ENCODE data around the gene SPRY2. TPM values are rescaled to one million over a fixed set of nuclear protein-coding genes. Genes with fewer than 3 reads are reported as not detected.

The SPRY2 gene
- total RNA-seq, 4 donors from 2014 or later, result 17.9 to 37.0 (median 24.5) TPM

DNA sequence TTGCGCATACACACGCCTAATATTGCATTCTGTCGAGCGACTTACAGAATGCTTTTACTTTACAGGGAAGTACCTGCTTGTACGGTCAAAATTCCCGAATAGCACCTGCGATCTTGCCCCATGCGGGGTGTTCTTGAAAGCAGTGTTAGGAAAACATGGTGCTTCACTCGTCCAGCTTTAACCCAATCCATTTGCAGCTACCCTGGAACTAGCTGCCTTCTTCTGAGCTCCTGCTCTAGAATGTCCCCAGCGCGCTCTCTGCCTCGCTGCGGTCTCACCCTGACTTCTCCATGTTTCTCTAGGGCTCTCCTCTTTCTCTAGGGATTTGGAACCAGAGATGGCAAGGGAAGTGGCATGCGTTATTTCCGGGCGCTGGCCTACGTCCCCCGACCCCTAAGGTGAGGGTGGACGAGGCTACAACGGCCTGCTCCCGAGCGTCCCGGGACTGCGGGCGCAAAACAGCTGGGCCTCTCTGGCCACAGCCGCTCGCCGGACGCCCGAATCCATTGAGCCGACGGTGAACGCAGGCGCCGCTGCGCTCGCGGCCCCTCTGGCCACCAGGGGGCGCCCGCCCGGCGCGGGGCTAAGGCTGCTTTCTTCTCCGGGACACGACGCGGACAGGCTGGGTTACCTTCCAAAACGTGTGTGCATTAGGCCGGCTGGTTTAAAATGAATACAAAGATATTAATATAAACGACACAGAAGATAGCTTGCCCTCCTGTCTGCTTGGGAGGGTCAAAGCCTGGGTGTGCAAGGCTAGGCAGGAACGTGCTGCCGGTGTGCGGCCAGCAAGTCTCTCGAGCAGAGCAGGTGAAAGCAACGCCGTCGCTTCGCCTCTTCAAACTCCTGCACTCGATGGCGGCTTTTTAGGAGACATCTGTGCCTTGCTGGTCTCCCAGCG lies 1.8 kb upstream of the SPRY2 start:
- Histone ChIP-seq H3K27ac (peak overlapping the region; percentile 79 to 95 (median 86)), H3K9me3 (no peaks in the 10 kb centered on the region), H3K4me3 (replicated peaks in 1 of 3) (peak overlapping the region; percentile 29 to 63 (median 58)), H3K36me3 (no peaks in the 10 kb centered on the region), H3K27me3 (no peaks in the 10 kb centered on the region), H3K4me1 (peaks cover 3 to 5% of the 10 kb centered on the region in 2 donors)
- TF ChIP-seq, protein P1, sequence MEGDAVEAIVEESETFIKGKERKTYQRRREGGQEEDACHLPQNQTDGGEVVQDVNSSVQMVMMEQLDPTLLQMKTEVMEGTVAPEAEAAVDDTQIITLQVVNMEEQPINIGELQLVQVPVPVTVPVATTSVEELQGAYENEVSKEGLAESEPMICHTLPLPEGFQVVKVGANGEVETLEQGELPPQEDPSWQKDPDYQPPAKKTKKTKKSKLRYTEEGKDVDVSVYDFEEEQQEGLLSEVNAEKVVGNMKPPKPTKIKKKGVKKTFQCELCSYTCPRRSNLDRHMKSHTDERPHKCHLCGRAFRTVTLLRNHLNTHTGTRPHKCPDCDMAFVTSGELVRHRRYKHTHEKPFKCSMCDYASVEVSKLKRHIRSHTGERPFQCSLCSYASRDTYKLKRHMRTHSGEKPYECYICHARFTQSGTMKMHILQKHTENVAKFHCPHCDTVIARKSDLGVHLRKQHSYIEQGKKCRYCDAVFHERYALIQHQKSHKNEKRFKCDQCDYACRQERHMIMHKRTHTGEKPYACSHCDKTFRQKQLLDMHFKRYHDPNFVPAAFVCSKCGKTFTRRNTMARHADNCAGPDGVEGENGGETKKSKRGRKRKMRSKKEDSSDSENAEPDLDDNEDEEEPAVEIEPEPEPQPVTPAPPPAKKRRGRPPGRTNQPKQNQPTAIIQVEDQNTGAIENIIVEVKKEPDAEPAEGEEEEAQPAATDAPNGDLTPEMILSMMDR (IDR thresholded peaks at IDR 0.05), result peak; percentile 67 to 99 (median 94)
- peak in 1 of 2 donors; percentile 62 for TF ChIP-seq POLR2A (IDR thresholded peaks at IDR 0.05)
- intact Hi-C loops (cut with DNase I), result loop anchor here (10.0 kb wide), 1 partner anchor 668 kb away; no protein-coding TSS in a partner anchor
- WGBS, 2 donors, result 7 to 12% methylated on average over 28 to 37 of the region's 61 CpGs
- peak; percentile 80 to 85 for DNase-seq

DNA sequence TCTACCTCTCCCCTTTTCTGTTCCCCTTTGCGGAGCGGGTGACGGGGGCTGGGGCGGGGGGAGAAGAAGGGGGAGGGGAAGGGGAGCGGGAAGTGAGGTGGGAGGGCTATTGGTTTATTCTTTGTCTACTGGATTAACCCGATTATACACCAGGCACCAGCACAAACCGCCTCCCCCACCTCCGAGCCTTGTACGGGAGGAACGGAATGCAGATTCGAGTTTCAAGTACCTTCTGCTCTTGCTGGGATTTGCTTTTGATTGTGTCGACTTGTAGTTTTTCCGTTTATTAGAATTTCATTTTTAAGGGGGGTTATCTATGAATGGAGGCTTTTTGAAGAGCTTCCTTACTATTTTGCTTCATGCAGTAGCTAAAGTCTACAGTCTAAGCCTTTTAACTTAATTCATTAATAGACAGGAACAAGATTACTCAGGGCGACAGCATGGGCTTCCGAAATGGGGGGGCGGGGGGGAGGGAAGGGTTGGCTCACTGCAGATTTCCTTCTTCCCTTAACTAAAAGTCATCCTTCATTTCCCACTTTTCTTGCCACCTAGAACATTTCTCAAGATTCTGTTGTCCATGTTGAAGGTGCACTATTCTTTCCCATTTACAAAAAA lies 937 bp upstream of the SPRY2 start:
- H3K4me3 ChIP-seq (replicated peaks in 1 of 3), result peak overlapping the region in 2 of 3 donors; percentile 28 to 58
- no peak for TF ChIP-seq POLR2A (IDR thresholded peaks at IDR 0.05)
- TF ChIP-seq, protein P1 (IDR thresholded peaks at IDR 0.05), result no peak
- no peaks in the 10 kb centered on the region for H3K9me3 ChIP-seq
- 1 to 2% methylated on average over 16 of the region's 16 CpGs for WGBS, 2 donors
- H3K27ac ChIP-seq, result peak overlapping the region; percentile 86 to 95 (median 91)
- H3K27me3 ChIP-seq, result no peaks in the 10 kb centered on the region
- peaks cover 3 to 7% of the 10 kb centered on the region in 2 donors for H3K4me1 ChIP-seq
- DNase-seq, result peak; percentile 70 to 78
- peaks cover under 1 to 6% of the 10 kb centered on the region in 2 donors for H3K36me3 ChIP-seq
- intact Hi-C loops (cut with DNase I), result loop anchor here (10.0 kb wide), 1 partner anchor 667 kb away; no protein-coding TSS in a partner anchor

GRCh38 chr13:80340651-80341100 lies 250 bp downstream of the SPRY2 start:
- Histone ChIP-seq H3K27me3 (no peaks in the 10 kb centered on the region), H3K4me1 (peaks cover 3 to 12% of the 10 kb centered on the region in 2 donors), H3K27ac (peak overlapping the region; percentile 86 to 95 (median 91)), H3K9me3 (no peaks in the 10 kb centered on the region), H3K36me3 (peaks cover 4 to 9% of the 10 kb centered on the region in 2 donors), H3K4me3 (replicated peaks in 1 of 3) (peak overlapping the region; percentile 24 to 58 (median 58))
- 0 to 2% methylated on average over 16 to 28 of the region's 45 CpGs for WGBS, 2 donors
- intact Hi-C loops (cut with DNase I), result loop anchor here (10.0 kb wide), 1 partner anchor 666 kb away; no protein-coding TSS in a partner anchor
- TF ChIP-seq, protein P1 (IDR thresholded peaks at IDR 0.05), result no peak
- no peak for TF ChIP-seq POLR2A (IDR thresholded peaks at IDR 0.05)
- no peak for DNase-seq

- intact Hi-C loops (cut with DNase I), result loop anchor here (10.0 kb wide), 1 partner anchor 665 kb away; no protein-coding TSS in a partner anchor
- peak; percentile 57 to 67 for DNase-seq
- H3K27ac ChIP-seq, result peak overlapping the region; percentile 86 to 95 (median 91)
- H3K4me1 ChIP-seq, result peaks cover 3 to 15% of the 10 kb centered on the region in 2 donors
- 1 to 2% methylated on average over 21 to 55 of the region's 59 CpGs for WGBS, 2 donors
- peak in 1 of 2 donors; percentile 24 for TF ChIP-seq POLR2A (IDR thresholded peaks at IDR 0.05)
- TF ChIP-seq, protein P1 (IDR thresholded peaks at IDR 0.05), result no peak
- peak overlapping the region; percentile 24 to 58 (median 58) for H3K4me3 ChIP-seq (replicated peaks in 1 of 3)
- H3K9me3 ChIP-seq, result no peaks in the 10 kb centered on the region
- peaks cover 4 to 9% of the 10 kb centered on the region in 2 donors for H3K36me3 ChIP-seq
- no peaks in the 10 kb centered on the region for H3K27me3 ChIP-seq
Observed at GRCh38 chr13:80339912-80340650, 845 bp downstream of the SPRY2 start.
